ENCODE measurements around the gene SLC1A4. TPM values are rescaled to one million over a fixed set of nuclear protein-coding genes. Genes with fewer than 3 reads are reported as not detected.

Gene SLC1A4
- total and polyA plus RNA-seq, 4 donors, result 3.4 to 23.4 (median 9.6) TPM

GRCh38 chr2:65037178-65037577, 48.0 kb downstream of the SLC1A4 start:
- Histone ChIP-seq H3K36me3 (ENCODE audit: control insufficient read depth in 4 of 4, insufficient read depth in 3 of 4, low read depth in 1 of 4, low read length in 3 of 4) (no peaks in the 10 kb centered on the region), H3K4me1 (ENCODE audit: control insufficient read depth in 4 of 4, insufficient read depth in 4 of 4, low read length in 3 of 4) (peaks cover 2 to 9% (median 6%) of the 10 kb centered on the region in 4 donors), H3K27me3 (ENCODE audit: control insufficient read depth in 4 of 4, insufficient read depth in 4 of 4, low read length in 3 of 4) (no peaks in the 10 kb centered on the region), H3K27ac (ENCODE audit: low read depth in 1 of 2, low read length in 2 of 2) (no peak overlapping the region), H3K4me3 (ENCODE audit: low read depth in 1 of 3, low read length in 3 of 3) (no peak overlapping the region), H3K9ac (ENCODE audit: low read depth in 1 of 2, low read length in 2 of 2) (no peak overlapping the region), H3K9me3 (ENCODE audit: control insufficient read depth in 4 of 4, low read length in 3 of 4) (no peaks in the 10 kb centered on the region)
- DNase-seq (ENCODE audit: low spot score), result no peak
- WGBS, result 92% methylated on average over 3 of the region's 3 CpGs
- no peak for TF ChIP-seq HNF4A (conservative IDR thresholded peaks at IDR 0.05)
- no peak for TF ChIP-seq RAD21 (IDR thresholded peaks at IDR 0.05)
- no peak for TF ChIP-seq NR2F2 (IDR thresholded peaks at IDR 0.05)
- TF ChIP-seq CTCF (IDR thresholded peaks at IDR 0.05; ENCODE audit: low read depth, low read length, missing input control), result no peak
- TF ChIP-seq GABPA (IDR thresholded peaks at IDR 0.05 in 1 of 2, conservative IDR thresholded peaks at IDR 0.05 in 1 of 2), result no peak
- TF ChIP-seq EGR1 (IDR thresholded peaks at IDR 0.05; ENCODE audit: low read depth in 2 of 2), result no peak
- TF ChIP-seq YY1 (IDR thresholded peaks at IDR 0.05), result no peak
- TF ChIP-seq FOXA2 (IDR thresholded peaks at IDR 0.05), result no peak
- no peak for TF ChIP-seq RXRA (IDR thresholded peaks at IDR 0.05)

- no peak for DNase-seq (ENCODE audit: low spot score)
- Histone ChIP-seq H3K9ac (ENCODE audit: low read depth in 1 of 2, low read length in 2 of 2) (no peak overlapping the region), H3K36me3 (ENCODE audit: control insufficient read depth in 4 of 4, insufficient read depth in 3 of 4, low read depth in 1 of 4, low read length in 3 of 4) (no peaks in the 10 kb centered on the region), H3K4me3 (ENCODE audit: low read depth in 1 of 3, low read length in 3 of 3) (no peak overlapping the region), H3K4me1 (ENCODE audit: control insufficient read depth in 4 of 4, insufficient read depth in 4 of 4, low read length in 3 of 4) (peaks cover 0 to 5% (median 4%) of the 10 kb centered on the region in 4 donors), H3K27me3 (ENCODE audit: control insufficient read depth in 4 of 4, insufficient read depth in 4 of 4, low read length in 3 of 4) (no peaks in the 10 kb centered on the region), H3K27ac (ENCODE audit: low read depth in 1 of 2, low read length in 2 of 2) (no peak overlapping the region), H3K9me3 (ENCODE audit: control insufficient read depth in 4 of 4, low read length in 3 of 4) (peaks cover 0 to 3% (median 0%) of the 10 kb centered on the region in 4 donors)
- WGBS, result 94% methylated on average over 3 of the region's 3 CpGs
- TF ChIP-seq ZBTB33 (IDR thresholded peaks at IDR 0.05) (no peak), FOXA1 (IDR thresholded peaks at IDR 0.05) (no peak), JUND (IDR thresholded peaks at IDR 0.05) (no peak), REST (IDR thresholded peaks at IDR 0.05) (no peak), TAF1 (conservative IDR thresholded peaks at IDR 0.05) (no peak), HNF4A (conservative IDR thresholded peaks at IDR 0.05) (no peak), SP1 (IDR thresholded peaks at IDR 0.05) (no peak), RAD21 (IDR thresholded peaks at IDR 0.05) (no peak), CTCF (IDR thresholded peaks at IDR 0.05; ENCODE audit: low read depth, low read length, missing input control) (no peak), FOXA2 (IDR thresholded peaks at IDR 0.05) (no peak), ATF3 (IDR thresholded peaks at IDR 0.05) (no peak), NR2F2 (IDR thresholded peaks at IDR 0.05) (no peak), GABPA (IDR thresholded peaks at IDR 0.05 in 1 of 2, conservative IDR thresholded peaks at IDR 0.05 in 1 of 2) (no peak), RXRA (IDR thresholded peaks at IDR 0.05) (no peak), HNF4G (IDR thresholded peaks at IDR 0.05) (no peak), YY1 (IDR thresholded peaks at IDR 0.05) (no peak), EGR1 (IDR thresholded peaks at IDR 0.05; ENCODE audit: low read depth in 2 of 2) (no peak)
- TF ChIP-seq, protein P1, sequence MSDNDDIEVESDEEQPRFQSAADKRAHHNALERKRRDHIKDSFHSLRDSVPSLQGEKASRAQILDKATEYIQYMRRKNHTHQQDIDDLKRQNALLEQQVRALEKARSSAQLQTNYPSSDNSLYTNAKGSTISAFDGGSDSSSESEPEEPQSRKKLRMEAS (IDR thresholded peaks at IDR 0.05), result no peak
Measured at GRCh38 chr2:65039640-65040039, 50.4 kb downstream of the SLC1A4 start.

All from liver (tissue), 9 donors.